ENCODE data around the gene EPHA6. TPM values are rescaled to one million over a fixed set of nuclear protein-coding genes. Genes with fewer than 3 reads are reported as not detected.

EPHA6 gene
- total and polyA plus RNA-seq, 10 of the 15 experiments (the other 5 are each of a cell fraction or from before 2014, with no cell fraction given), result not detected

DNA sequence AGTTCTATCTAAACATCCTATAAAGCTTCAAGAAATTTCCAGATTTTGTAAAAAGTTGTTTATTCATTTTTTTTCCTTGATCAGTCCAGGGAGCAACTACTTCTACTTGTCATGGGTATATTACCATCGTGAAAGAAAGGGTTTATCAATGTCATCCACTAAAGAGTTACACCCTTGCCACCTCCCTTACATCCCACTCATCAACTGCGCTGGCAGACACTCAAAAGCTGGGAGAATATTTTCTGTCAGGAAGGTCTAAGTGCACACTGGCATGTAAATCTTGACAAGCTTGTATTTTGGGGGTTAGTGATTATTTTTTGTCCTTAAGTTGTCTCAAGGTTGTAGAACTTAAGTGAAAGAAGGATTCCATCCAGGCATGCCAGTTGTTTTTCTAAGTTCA lies 761.8 kb downstream of the EPHA6 start (continued):
- TF ChIP-seq, protein P1, sequence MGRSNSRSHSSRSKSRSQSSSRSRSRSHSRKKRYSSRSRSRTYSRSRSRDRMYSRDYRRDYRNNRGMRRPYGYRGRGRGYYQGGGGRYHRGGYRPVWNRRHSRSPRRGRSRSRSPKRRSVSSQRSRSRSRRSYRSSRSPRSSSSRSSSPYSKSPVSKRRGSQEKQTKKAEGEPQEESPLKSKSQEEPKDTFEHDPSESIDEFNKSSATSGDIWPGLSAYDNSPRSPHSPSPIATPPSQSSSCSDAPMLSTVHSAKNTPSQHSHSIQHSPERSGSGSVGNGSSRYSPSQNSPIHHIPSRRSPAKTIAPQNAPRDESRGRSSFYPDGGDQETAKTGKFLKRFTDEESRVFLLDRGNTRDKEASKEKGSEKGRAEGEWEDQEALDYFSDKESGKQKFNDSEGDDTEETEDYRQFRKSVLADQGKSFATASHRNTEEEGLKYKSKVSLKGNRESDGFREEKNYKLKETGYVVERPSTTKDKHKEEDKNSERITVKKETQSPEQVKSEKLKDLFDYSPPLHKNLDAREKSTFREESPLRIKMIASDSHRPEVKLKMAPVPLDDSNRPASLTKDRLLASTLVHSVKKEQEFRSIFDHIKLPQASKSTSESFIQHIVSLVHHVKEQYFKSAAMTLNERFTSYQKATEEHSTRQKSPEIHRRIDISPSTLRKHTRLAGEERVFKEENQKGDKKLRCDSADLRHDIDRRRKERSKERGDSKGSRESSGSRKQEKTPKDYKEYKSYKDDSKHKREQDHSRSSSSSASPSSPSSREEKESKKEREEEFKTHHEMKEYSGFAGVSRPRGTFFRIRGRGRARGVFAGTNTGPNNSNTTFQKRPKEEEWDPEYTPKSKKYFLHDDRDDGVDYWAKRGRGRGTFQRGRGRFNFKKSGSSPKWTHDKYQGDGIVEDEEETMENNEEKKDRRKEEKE (IDR thresholded peaks at IDR 0.05), result no peak
- TF ChIP-seq BRCA1 (IDR thresholded peaks at IDR 0.05; ENCODE audit: low read depth, low read length), result no peak
- no peak for TF ChIP-seq CREM (IDR thresholded peaks at IDR 0.05; ENCODE audit: low read depth)
- no peak for TF ChIP-seq BACH1 (IDR thresholded peaks at IDR 0.05; ENCODE audit: borderline replicate concordance)
- TF ChIP-seq, protein P2, sequence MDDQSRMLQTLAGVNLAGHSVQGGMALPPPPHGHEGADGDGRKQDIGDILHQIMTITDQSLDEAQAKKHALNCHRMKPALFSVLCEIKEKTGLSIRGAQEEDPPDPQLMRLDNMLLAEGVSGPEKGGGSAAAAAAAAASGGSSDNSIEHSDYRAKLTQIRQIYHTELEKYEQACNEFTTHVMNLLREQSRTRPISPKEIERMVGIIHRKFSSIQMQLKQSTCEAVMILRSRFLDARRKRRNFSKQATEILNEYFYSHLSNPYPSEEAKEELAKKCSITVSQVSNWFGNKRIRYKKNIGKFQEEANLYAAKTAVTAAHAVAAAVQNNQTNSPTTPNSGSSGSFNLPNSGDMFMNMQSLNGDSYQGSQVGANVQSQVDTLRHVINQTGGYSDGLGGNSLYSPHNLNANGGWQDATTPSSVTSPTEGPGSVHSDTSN (IDR thresholded peaks at IDR 0.05; ENCODE audit: insufficient replicate concordance, low read depth, low read length), result no peak
- TF ChIP-seq, protein P3, sequence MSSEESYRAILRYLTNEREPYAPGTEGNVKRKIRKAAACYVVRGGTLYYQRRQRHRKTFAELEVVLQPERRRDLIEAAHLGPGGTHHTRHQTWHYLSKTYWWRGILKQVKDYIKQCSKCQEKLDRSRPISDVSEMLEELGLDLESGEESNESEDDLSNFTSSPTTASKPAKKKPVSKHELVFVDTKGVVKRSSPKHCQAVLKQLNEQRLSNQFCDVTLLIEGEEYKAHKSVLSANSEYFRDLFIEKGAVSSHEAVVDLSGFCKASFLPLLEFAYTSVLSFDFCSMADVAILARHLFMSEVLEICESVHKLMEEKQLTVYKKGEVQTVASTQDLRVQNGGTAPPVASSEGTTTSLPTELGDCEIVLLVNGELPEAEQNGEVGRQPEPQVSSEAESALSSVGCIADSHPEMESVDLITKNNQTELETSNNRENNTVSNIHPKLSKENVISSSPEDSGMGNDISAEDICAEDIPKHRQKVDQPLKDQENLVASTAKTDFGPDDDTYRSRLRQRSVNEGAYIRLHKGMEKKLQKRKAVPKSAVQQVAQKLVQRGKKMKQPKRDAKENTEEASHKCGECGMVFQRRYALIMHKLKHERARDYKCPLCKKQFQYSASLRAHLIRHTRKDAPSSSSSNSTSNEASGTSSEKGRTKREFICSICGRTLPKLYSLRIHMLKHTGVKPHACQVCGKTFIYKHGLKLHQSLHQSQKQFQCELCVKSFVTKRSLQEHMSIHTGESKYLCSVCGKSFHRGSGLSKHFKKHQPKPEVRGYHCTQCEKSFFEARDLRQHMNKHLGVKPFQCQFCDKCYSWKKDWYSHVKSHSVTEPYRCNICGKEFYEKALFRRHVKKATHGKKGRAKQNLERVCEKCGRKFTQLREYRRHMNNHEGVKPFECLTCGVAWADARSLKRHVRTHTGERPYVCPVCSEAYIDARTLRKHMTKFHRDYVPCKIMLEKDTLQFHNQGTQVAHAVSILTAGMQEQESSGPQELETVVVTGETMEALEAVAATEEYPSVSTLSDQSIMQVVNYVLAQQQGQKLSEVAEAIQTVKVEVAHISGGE (CRISPR knock-in tag; IDR thresholded peaks at IDR 0.05), result no peak
- TF ChIP-seq CBX5 (IDR thresholded peaks at IDR 0.05; ENCODE audit: low read depth), result no peak
- no peak for TF ChIP-seq KLF5 (IDR thresholded peaks at IDR 0.05; ENCODE audit: partially characterized antibody)
- no peak for TF ChIP-seq TBL1XR1 (IDR thresholded peaks at IDR 0.05; ENCODE audit: low read depth, low read length)

Measured in GM12878 (cell line).